ENCODE data around the gene UGT1A4.

The UGT1A4 gene

GRCh38 chr2:233718552-233718951, at the start of gene UGT1A4:
Gene UGT1A4, plus strand, starts transcription at chr2:233718736. Its CDS starts 85 bp downstream, at chr2:233718821.
- in situ Hi-C loops (cut with HindIII; ENCODE audit: low sequenced_read_pairs) = no loop called here
- TF ChIP-seq CTCF (IDR thresholded peaks at IDR 0.05; ENCODE audit: low read depth, low read length, missing control alignments) = no peak
- H3K4me3 ChIP-seq (ENCODE audit: low read depth, low read length) = no peak within 1 kb of the TSS
- DNase-seq (ENCODE audit: low read depth) = no peak

GRCh38 chr2:233671290-233672161, 47.0 kb upstream of the UGT1A4 start, which contains the start of gene UGT1A9:
Gene UGT1A9, plus strand, starts transcription at chr2:233671898. Its CDS starts 37 bp downstream, at chr2:233671935.
- in situ Hi-C loops (cut with HindIII; ENCODE audit: low sequenced_read_pairs) = no loop called here
- DNase-seq (ENCODE audit: low read depth) = no peak
- H3K4me3 ChIP-seq (ENCODE audit: low read depth, low read length) = no peak within 1 kb of the TSS
- no peak for TF ChIP-seq CTCF (IDR thresholded peaks at IDR 0.05; ENCODE audit: low read depth, low read length, missing control alignments)

GRCh38 chr2:233672886-233673285, 45.6 kb upstream of the UGT1A4 start:
- H3K4me3 ChIP-seq (ENCODE audit: low read depth, low read length) = no peak overlapping the region
- in situ Hi-C loops (cut with HindIII; ENCODE audit: low sequenced_read_pairs) = no loop called here
- TF ChIP-seq CTCF (IDR thresholded peaks at IDR 0.05; ENCODE audit: low read depth, low read length, missing control alignments) = no peak
- no peak for DNase-seq (ENCODE audit: low read depth)

DNA sequence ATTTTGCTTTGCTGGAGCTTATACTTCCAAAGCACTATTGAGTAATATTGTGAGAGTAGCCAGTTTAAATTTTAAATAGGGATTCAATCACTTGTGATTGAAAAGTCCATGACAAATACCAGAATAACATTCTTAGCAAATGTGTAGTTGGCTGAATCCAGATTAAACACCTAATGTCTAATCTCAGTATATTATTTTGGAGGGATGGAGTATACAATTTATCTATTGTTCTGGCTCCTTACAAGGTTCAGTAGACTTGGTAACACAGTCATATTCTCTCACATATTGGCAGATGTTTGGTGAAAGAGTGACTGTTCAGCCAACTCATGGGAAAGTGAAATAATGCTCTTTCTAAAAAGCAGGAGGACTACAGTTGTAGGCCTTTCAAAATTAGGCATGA, 44.6 kb upstream of the UGT1A4 start:
- TF ChIP-seq CTCF (IDR thresholded peaks at IDR 0.05; ENCODE audit: low read depth, low read length, missing control alignments) = no peak
- no peak for DNase-seq (ENCODE audit: low read depth)
- no peak overlapping the region for H3K4me3 ChIP-seq (ENCODE audit: low read depth, low read length)
- in situ Hi-C loops (cut with HindIII; ENCODE audit: low sequenced_read_pairs) = no loop called here

DNA sequence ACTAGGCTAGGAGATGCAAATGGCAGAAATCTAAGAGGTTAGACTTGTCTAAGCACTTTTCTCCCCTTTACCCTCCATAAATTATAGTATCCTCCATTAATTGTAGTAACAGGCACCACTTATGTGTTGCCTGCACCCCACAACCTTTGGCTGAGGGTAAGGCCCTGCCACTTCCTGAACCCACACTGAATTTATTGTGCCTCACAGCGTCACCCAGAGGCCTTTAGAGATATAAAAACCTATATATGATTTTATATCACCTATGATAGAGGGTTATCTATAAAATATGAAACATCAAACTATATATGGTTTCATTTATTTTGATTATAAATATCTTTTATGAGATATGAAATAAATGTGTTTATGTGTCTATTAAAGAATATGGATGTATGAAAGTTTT, 44.2 kb upstream of the UGT1A4 start:
- TF ChIP-seq CTCF (IDR thresholded peaks at IDR 0.05; ENCODE audit: low read depth, low read length, missing control alignments) = no peak
- in situ Hi-C loops (cut with HindIII; ENCODE audit: low sequenced_read_pairs) = no loop called here
- H3K4me3 ChIP-seq (ENCODE audit: low read depth, low read length) = no peak overlapping the region
- DNase-seq (ENCODE audit: low read depth) = no peak

DNA sequence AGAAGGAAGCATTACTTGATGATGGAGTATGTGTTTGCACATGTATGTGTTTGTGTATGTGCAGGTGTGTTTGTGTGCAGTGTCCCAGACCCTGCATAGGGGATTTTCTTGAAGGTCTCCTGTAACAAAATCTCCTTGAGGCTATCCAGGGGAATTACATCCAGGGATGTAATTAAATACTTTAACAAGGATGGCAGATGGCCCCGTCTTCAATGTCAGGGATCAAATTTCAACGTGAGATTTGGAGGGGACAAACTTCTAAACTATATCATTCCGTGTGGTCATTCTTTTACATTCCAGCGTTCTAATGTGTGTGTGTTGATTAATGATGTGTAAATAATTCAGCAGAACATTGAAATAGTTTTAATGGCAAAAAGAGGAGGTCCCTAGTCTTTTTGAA, 43.5 kb upstream of the UGT1A4 start:
- in situ Hi-C loops (cut with HindIII; ENCODE audit: low sequenced_read_pairs) = no loop called here
- H3K4me3 ChIP-seq (ENCODE audit: low read depth, low read length) = no peak overlapping the region
- TF ChIP-seq CTCF (IDR thresholded peaks at IDR 0.05; ENCODE audit: low read depth, low read length, missing control alignments) = no peak
- no peak for DNase-seq (ENCODE audit: low read depth)

Data from astrocyte of the cerebellum (primary cell).